AG09319 (cell line): ENCODE data around the gene RPN2.
A peak's percentile ranks its signal among the peaks of the same experiment; 100 is the strongest.

ENCODE experiments used
- DNase-seq: peaks from one replicate; pipeline ENCODE4 v3.0.0-alpha.2; 2010; ENCODE audit warnings: low read depth; ENCODE audit errors: extremely low read depth
- CTCF ChIP-seq: IDR thresholded peaks from 2 replicates; pipeline ENCODE4 v1.5.1; 2011; ENCODE audit warnings: low read depth, mild to moderate bottlenecking, inconsistent platforms, low read length, moderate library complexity

Gene RPN2

GRCh38 chr20:37267667-37268313, 88.7 kb downstream of the RPN2 start:
- no peak for DNase-seq
- no peak for TF ChIP-seq CTCF

- no peak for TF ChIP-seq CTCF
- no peak for DNase-seq
These were observed 91.7 kb downstream of the RPN2 start for GRCh38 chr20:37270576-37271420.

DNA sequence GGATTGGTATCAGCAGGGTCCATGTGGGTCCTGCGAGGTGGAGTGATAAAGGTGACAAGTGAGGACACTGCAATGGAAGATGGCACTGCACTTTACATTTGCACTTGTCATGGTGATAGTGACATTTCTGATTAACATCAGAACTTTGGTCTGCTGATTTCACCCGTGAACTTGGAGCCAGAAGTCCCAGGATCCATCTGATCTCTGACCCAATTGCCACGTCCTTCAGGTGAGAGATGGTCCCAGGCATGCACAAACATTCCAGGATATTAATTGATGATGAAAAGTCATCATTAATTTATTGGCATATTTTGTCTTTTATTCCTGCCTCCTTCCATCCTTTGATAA, 92.3 kb downstream of the RPN2 start:
- no peak for DNase-seq
- TF ChIP-seq CTCF: no peak

- TF ChIP-seq CTCF: no peak
These were observed 94.9 kb downstream of the RPN2 start for GRCh38 chr20:37273988-37274387.

DNA sequence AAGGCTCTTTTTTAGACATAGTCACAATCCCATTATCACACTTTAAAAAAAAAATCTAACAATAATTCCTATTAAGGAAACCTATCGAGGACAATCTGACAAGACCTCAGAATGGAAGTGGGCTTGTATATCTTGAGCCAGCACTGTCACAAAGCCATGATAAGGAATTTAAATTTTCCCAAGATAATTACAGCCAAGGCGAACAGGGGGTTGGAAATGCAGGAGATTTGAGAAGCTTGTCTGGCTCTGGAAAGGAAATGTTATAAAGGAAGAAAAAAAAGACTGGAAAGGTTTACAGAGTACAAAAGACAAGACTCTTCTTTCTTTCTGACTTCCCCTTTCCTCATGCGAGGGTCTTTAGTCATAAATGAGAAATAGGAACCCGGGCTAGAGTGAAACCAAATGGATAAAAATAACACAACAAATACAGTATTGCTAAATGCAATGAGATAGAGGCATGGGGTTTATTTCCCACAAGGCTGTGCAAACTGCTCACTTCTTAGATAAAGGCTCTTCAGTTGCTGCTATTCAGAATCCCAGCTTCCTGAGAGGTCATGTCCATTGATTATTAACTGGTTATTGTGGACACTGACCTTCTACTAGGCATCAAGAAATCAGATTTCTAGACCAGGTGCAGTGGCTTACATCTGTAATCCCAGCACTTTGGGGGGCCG, 95.9 kb downstream of the RPN2 start:
- no peak for TF ChIP-seq CTCF
- DNase-seq: no peak

More at GRCh38 chr20:37273988-37274387, 94.9 kb downstream of the RPN2 start:
- DNase-seq: no peak

- TF ChIP-seq CTCF: peak; percentile 68
- peak; percentile 78 for DNase-seq
These were observed 97.5 kb downstream of the RPN2 start for GRCh38 chr20:37276494-37277252.

- no peak for TF ChIP-seq CTCF
- no peak for DNase-seq
These were observed 98.1 kb downstream of the RPN2 start for GRCh38 chr20:37277253-37277593.
